ENCODE data around the gene SMIM24.

The SMIM24 gene

DNA sequence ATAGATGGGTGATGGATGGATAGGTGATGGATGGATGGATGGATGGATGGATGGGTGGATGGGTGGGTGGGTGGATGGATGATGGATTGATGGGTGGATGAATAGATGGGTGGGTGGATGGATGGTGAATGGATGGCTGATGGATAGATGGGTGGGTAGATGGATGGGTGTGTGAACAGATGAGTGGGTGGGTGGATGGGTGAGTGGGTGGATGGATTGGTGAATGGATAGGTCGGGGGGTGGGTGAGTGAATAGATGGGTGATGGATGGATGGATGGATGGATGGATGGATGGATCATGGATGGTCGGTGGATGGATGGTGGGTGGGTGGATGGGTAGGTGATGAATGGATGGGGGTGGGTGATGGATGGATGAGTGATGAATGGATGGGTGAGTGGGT lies 3.5 kb downstream of the SMIM24 start:
- H2BK120ac ChIP-seq (ENCODE audit: low read depth, low read length) = no peak overlapping the region
- no peak overlapping the region for H2BK5ac ChIP-seq (ENCODE audit: low read depth, low read length, poor library complexity, severe bottlenecking)
- DNase-seq = no peak
- no peak overlapping the region for H4K8ac ChIP-seq (ENCODE audit: low read length)
- no peak overlapping the region for H2BK12ac ChIP-seq (ENCODE audit: low read length in 2 of 2)
- H2BK15ac ChIP-seq (ENCODE audit: low read depth, poor library complexity, severe bottlenecking) = no peak overlapping the region
- no peak overlapping the region for H3K4ac ChIP-seq (ENCODE audit: low read depth in 1 of 2, low read length in 2 of 2)
- no peaks in the 10 kb centered on the region for H3K36me3 ChIP-seq (ENCODE audit: control insufficient read depth in 1 of 2, insufficient read depth in 2 of 2, low read depth in 1 of 2, low read length in 2 of 2)
- no peak overlapping the region for H3K27ac ChIP-seq (ENCODE audit: low read length, poor library complexity, severe bottlenecking)
- H3K14ac ChIP-seq (ENCODE audit: low read length in 2 of 2) = no peak overlapping the region
- no peaks in the 10 kb centered on the region for H3K79me1 ChIP-seq (replicated peaks; ENCODE audit: low read length, poor library complexity, severe bottlenecking)
- H2AK5ac ChIP-seq (ENCODE audit: low read length, severe bottlenecking) = no peak overlapping the region
- WGBS = 73% methylated on average over 2 of the region's 2 CpGs
- H3K4me3 ChIP-seq (ENCODE audit: insufficient read depth in 1 of 2, low read depth in 1 of 2, low read length in 2 of 2) = no peak overlapping the region
- no peak overlapping the region for H3K23ac ChIP-seq (ENCODE audit: low read length in 2 of 2)
- H3K27me3 ChIP-seq (ENCODE audit: control insufficient read depth in 1 of 2, insufficient read depth in 1 of 2, low read length in 2 of 2) = peaks cover 38 to 64% of the 10 kb centered on the region in 2 experiments
- no peak overlapping the region for H3K18ac ChIP-seq (ENCODE audit: low read depth in 1 of 2, low read length in 2 of 2)
- H4K91ac ChIP-seq (ENCODE audit: low read length) = no peak overlapping the region
- H3K9ac ChIP-seq (ENCODE audit: low read length) = no peak overlapping the region
- no peaks in the 10 kb centered on the region for H3K9me3 ChIP-seq (ENCODE audit: control insufficient read depth, low read length)
- H3K4me2 ChIP-seq (ENCODE audit: low read length, poor library complexity, severe bottlenecking) = no peak overlapping the region
- no peak overlapping the region for H2AFZ ChIP-seq (ENCODE audit: low read depth, low read length)
- peaks cover 4% of the 10 kb centered on the region for H3K4me1 ChIP-seq (ENCODE audit: control insufficient read depth, insufficient read depth, low read depth, low read length)

DNA sequence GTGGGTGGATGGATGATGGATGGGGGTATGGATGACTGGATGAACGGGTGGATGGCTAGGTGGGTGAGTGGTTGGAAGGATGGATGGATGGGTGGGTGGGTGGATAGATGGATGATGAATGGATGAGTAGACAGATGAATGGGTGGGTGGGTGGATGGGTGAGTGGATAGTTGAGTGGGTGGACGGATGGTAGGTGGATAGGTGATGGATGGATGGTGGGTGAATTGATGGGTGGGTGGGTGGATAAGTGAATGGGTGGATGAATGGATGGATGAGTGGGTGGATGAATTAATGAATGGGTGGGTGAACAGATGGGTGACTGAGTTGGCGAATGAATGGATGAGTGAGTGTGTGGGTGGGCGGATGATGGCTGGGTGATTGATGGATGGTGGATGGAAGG lies 4.9 kb downstream of the SMIM24 start:
- Histone ChIP-seq H3K27ac (ENCODE audit: low read length, poor library complexity, severe bottlenecking) (no peak overlapping the region), H2BK5ac (ENCODE audit: low read depth, low read length, poor library complexity, severe bottlenecking) (no peak overlapping the region), H3K4me3 (ENCODE audit: insufficient read depth in 1 of 2, low read depth in 1 of 2, low read length in 2 of 2) (no peak overlapping the region), H2AFZ (ENCODE audit: low read depth, low read length) (no peak overlapping the region), H3K79me1 (replicated peaks; ENCODE audit: low read length, poor library complexity, severe bottlenecking) (no peaks in the 10 kb centered on the region), H4K91ac (ENCODE audit: low read length) (no peak overlapping the region), H3K4me2 (ENCODE audit: low read length, poor library complexity, severe bottlenecking) (no peak overlapping the region), H2BK12ac (ENCODE audit: low read length in 2 of 2) (no peak overlapping the region), H2BK120ac (ENCODE audit: low read depth, low read length) (no peak overlapping the region), H3K18ac (ENCODE audit: low read depth in 1 of 2, low read length in 2 of 2) (no peak overlapping the region), H3K4me1 (ENCODE audit: control insufficient read depth, insufficient read depth, low read depth, low read length) (no peaks in the 10 kb centered on the region), H2BK15ac (ENCODE audit: low read depth, poor library complexity, severe bottlenecking) (no peak overlapping the region), H4K8ac (ENCODE audit: low read length) (no peak overlapping the region), H3K9ac (ENCODE audit: low read length) (no peak overlapping the region), H3K36me3 (ENCODE audit: control insufficient read depth in 1 of 2, insufficient read depth in 2 of 2, low read depth in 1 of 2, low read length in 2 of 2) (no peaks in the 10 kb centered on the region), H3K14ac (ENCODE audit: low read length in 2 of 2) (no peak overlapping the region), H3K23ac (ENCODE audit: low read length in 2 of 2) (no peak overlapping the region), H3K4ac (ENCODE audit: low read depth in 1 of 2, low read length in 2 of 2) (no peak overlapping the region), H2AK5ac (ENCODE audit: low read length, severe bottlenecking) (no peak overlapping the region), H3K9me3 (ENCODE audit: control insufficient read depth, low read length) (no peaks in the 10 kb centered on the region), H3K27me3 (ENCODE audit: control insufficient read depth in 1 of 2, insufficient read depth in 1 of 2, low read length in 2 of 2) (peaks cover 32 to 50% of the 10 kb centered on the region in 2 experiments)
- WGBS = 71% methylated on average over 4 of the region's 4 CpGs
- DNase-seq = no peak

DNA sequence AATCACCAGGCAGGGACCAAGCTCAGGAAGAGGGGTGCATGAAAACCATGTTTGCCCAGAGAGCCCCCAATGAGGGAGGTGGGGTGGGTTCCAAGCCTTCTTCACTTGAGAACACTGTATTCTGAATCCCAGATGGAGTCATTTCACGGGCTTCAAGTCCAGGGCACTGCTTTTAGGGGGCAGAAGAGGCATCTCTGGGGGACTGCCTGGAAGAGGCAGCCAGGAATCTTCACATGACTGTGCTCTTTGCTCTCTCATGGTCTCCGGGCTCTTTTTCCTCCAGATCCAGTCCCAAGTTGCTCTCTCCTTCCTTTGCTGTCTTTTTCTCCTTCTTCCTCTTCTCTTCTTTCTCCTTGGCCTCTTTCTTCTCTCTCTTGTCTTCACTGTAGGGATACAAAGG lies 5.7 kb downstream of the SMIM24 start:
- H2BK12ac ChIP-seq (ENCODE audit: low read length in 2 of 2) = no peak overlapping the region
- no peak overlapping the region for H4K8ac ChIP-seq (ENCODE audit: low read length)
- H3K4me2 ChIP-seq (ENCODE audit: low read length, poor library complexity, severe bottlenecking) = no peak overlapping the region
- H3K36me3 ChIP-seq (ENCODE audit: control insufficient read depth in 1 of 2, insufficient read depth in 2 of 2, low read depth in 1 of 2, low read length in 2 of 2) = no peaks in the 10 kb centered on the region
- no peak overlapping the region for H2BK5ac ChIP-seq (ENCODE audit: low read depth, low read length, poor library complexity, severe bottlenecking)
- no peak overlapping the region for H2AK5ac ChIP-seq (ENCODE audit: low read length, severe bottlenecking)
- no peak overlapping the region for H2AFZ ChIP-seq (ENCODE audit: low read depth, low read length)
- no peak overlapping the region for H3K27ac ChIP-seq (ENCODE audit: low read length, poor library complexity, severe bottlenecking)
- no peak overlapping the region for H3K14ac ChIP-seq (ENCODE audit: low read length in 2 of 2)
- H3K23ac ChIP-seq (ENCODE audit: low read length in 2 of 2) = no peak overlapping the region
- no peak overlapping the region for H3K4me3 ChIP-seq (ENCODE audit: insufficient read depth in 1 of 2, low read depth in 1 of 2, low read length in 2 of 2)
- no peak for DNase-seq
- 54% methylated on average over 2 of the region's 2 CpGs for WGBS
- H2BK15ac ChIP-seq (ENCODE audit: low read depth, poor library complexity, severe bottlenecking) = no peak overlapping the region
- H3K79me1 ChIP-seq (replicated peaks; ENCODE audit: low read length, poor library complexity, severe bottlenecking) = no peaks in the 10 kb centered on the region
- no peaks in the 10 kb centered on the region for H3K4me1 ChIP-seq (ENCODE audit: control insufficient read depth, insufficient read depth, low read depth, low read length)
- no peaks in the 10 kb centered on the region for H3K9me3 ChIP-seq (ENCODE audit: control insufficient read depth, low read length)
- peaks cover 32 to 47% of the 10 kb centered on the region in 2 experiments for H3K27me3 ChIP-seq (ENCODE audit: control insufficient read depth in 1 of 2, insufficient read depth in 1 of 2, low read length in 2 of 2)
- no peak overlapping the region for H3K4ac ChIP-seq (ENCODE audit: low read depth in 1 of 2, low read length in 2 of 2)
- no peak overlapping the region for H4K91ac ChIP-seq (ENCODE audit: low read length)
- no peak overlapping the region for H3K9ac ChIP-seq (ENCODE audit: low read length)
- no peak overlapping the region for H2BK120ac ChIP-seq (ENCODE audit: low read depth, low read length)
- H3K18ac ChIP-seq (ENCODE audit: low read depth in 1 of 2, low read length in 2 of 2) = no peak overlapping the region

DNA sequence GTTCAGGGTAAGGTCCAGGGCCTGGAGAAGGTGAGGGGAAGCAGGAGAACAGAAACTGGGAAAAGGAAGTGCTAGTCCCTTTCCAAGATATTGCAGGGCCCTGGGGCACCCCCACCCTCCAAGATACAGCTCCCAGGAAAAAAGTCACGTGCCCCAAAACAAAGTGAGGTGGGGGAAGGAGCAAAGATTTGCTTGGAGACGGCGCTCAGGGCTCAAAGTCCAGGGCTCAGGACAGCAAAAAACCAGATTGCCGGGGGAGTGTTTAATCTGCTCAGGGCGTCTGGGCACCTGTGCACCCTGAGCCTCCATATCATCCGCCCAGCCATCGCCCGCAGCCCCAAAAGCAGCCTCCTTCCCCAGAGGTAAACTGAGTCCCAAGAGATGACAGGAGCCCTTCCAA lies 6.3 kb downstream of the SMIM24 start:
- no peak for DNase-seq
- H3K4ac ChIP-seq (ENCODE audit: low read depth in 1 of 2, low read length in 2 of 2) = no peak overlapping the region
- peaks cover 32 to 43% of the 10 kb centered on the region in 2 experiments for H3K27me3 ChIP-seq (ENCODE audit: control insufficient read depth in 1 of 2, insufficient read depth in 1 of 2, low read length in 2 of 2)
- no peak overlapping the region for H3K18ac ChIP-seq (ENCODE audit: low read depth in 1 of 2, low read length in 2 of 2)
- H2BK12ac ChIP-seq (ENCODE audit: low read length in 2 of 2) = no peak overlapping the region
- no peak overlapping the region for H2AK5ac ChIP-seq (ENCODE audit: low read length, severe bottlenecking)
- H3K9me3 ChIP-seq (ENCODE audit: control insufficient read depth, low read length) = no peaks in the 10 kb centered on the region
- no peak overlapping the region for H3K27ac ChIP-seq (ENCODE audit: low read length, poor library complexity, severe bottlenecking)
- no peak overlapping the region for H3K9ac ChIP-seq (ENCODE audit: low read length)
- no peak overlapping the region for H4K91ac ChIP-seq (ENCODE audit: low read length)
- no peaks in the 10 kb centered on the region for H3K4me1 ChIP-seq (ENCODE audit: control insufficient read depth, insufficient read depth, low read depth, low read length)
- WGBS = 87% methylated on average over 8 of the region's 8 CpGs
- no peak overlapping the region for H2BK5ac ChIP-seq (ENCODE audit: low read depth, low read length, poor library complexity, severe bottlenecking)
- H3K79me1 ChIP-seq (replicated peaks; ENCODE audit: low read length, poor library complexity, severe bottlenecking) = no peaks in the 10 kb centered on the region
- no peak overlapping the region for H3K14ac ChIP-seq (ENCODE audit: low read length in 2 of 2)
- no peak overlapping the region for H4K8ac ChIP-seq (ENCODE audit: low read length)
- no peak overlapping the region for H3K23ac ChIP-seq (ENCODE audit: low read length in 2 of 2)
- no peak overlapping the region for H2BK15ac ChIP-seq (ENCODE audit: low read depth, poor library complexity, severe bottlenecking)
- no peak overlapping the region for H2BK120ac ChIP-seq (ENCODE audit: low read depth, low read length)
- H3K36me3 ChIP-seq (ENCODE audit: control insufficient read depth in 1 of 2, insufficient read depth in 2 of 2, low read depth in 1 of 2, low read length in 2 of 2) = no peaks in the 10 kb centered on the region
- H2AFZ ChIP-seq (ENCODE audit: low read depth, low read length) = no peak overlapping the region
- no peak overlapping the region for H3K4me2 ChIP-seq (ENCODE audit: low read length, poor library complexity, severe bottlenecking)
- H3K4me3 ChIP-seq (ENCODE audit: insufficient read depth in 1 of 2, low read depth in 1 of 2, low read length in 2 of 2) = no peak overlapping the region
